HepG2 (cell line): ENCODE measurements around the gene KIR3DL3. TPM values are rescaled to one million over a fixed set of nuclear protein-coding genes. Genes with fewer than 3 reads are reported as not detected.
A peak's percentile ranks its signal among the peaks of the same experiment; 100 is the strongest.

Experiments
- BHLHE40 ChIP-seq: IDR thresholded peaks from 2 replicates; pipeline ENCODE4 v1.6.1; 2011; ENCODE audit warnings: low read length, improper control_type of control experiment
- DMAP1 ChIP-seq: IDR thresholded peaks from 2 replicates; pipeline ENCODE4 v1.6.1; 2016
- GLI4 ChIP-seq: sonication (generic); formaldehyde crosslinking; IDR thresholded peaks from 2 replicates; pipeline ENCODE4 v1.5.1; 2020; ENCODE audit warnings: missing genetic modification reagents, mild to moderate bottlenecking, moderate library complexity, borderline replicate concordance
- HMGA1 ChIP-seq: sonication (generic); formaldehyde crosslinking; conservative IDR thresholded peaks from 2 replicates; pipeline ENCODE4 v1.4.0; 2020; ENCODE audit warnings: missing genetic modification reagents
- KLF11 ChIP-seq: IDR thresholded peaks from 2 replicates; pipeline ENCODE4 v1.6.1; 2016; ENCODE audit warnings: missing compliant biosample characterization
- MIER2 ChIP-seq: IDR thresholded peaks from 2 replicates; pipeline ENCODE4 v1.6.1; 2016; ENCODE audit warnings: missing biosample characterization, missing genetic modification reagents
- MIXL1 ChIP-seq: IDR thresholded peaks from 2 replicates; pipeline ENCODE4 v1.6.1; 2016
- NFE2L2 ChIP-seq: fragments of 150-350 bp; IDR thresholded peaks from 2 replicates; pipeline ENCODE4 v1.6.1; 2014; ENCODE audit warnings: low read length
- NFYC ChIP-seq: IDR thresholded peaks from 2 replicates; pipeline ENCODE4 v1.6.1; 2016; ENCODE audit warnings: missing genetic modification reagents, missing compliant biosample characterization
- PAX8 ChIP-seq: sonication (generic); formaldehyde crosslinking; IDR thresholded peaks from 2 replicates; pipeline ENCODE4 v1.8.0; 2022; ENCODE audit warnings: mild to moderate bottlenecking, missing genetic modification reagents, borderline replicate concordance
- XRCC5 ChIP-seq: fragments of 200-400 bp; formaldehyde crosslinking; optimal IDR thresholded peaks from 2 replicates; pipeline ENCODE3; 2017; ENCODE audit warnings: mild to moderate bottlenecking, low read length
- ZBTB38 ChIP-seq: sonication (generic); formaldehyde crosslinking; IDR thresholded peaks from 2 replicates; pipeline ENCODE4 v1.5.1; 2020; ENCODE audit warnings: mild to moderate bottlenecking, missing genetic modification reagents
- ZNF180 ChIP-seq: sonication (generic); formaldehyde crosslinking; IDR thresholded peaks from 2 replicates; pipeline ENCODE4 v1.4.0; 2020; ENCODE audit warnings: low read depth, missing genetic modification reagents, borderline replicate concordance
- ZNF331 ChIP-seq: sonication (generic); formaldehyde crosslinking; IDR thresholded peaks from 2 replicates; pipeline ENCODE4 v1.4.0; 2020; ENCODE audit warnings: missing genetic modification reagents
- ZNF367 ChIP-seq: sonication (generic); formaldehyde crosslinking; IDR thresholded peaks from 2 replicates; pipeline ENCODE4 v1.4.0; 2020; ENCODE audit warnings: missing genetic modification reagents, borderline replicate concordance
- ZNF501 ChIP-seq: sonication (generic); formaldehyde crosslinking; IDR thresholded peaks from 2 replicates; pipeline ENCODE4 v1.5.1; 2020; ENCODE audit warnings: mild to moderate bottlenecking, moderate library complexity, missing genetic modification reagents
- ZNF709 ChIP-seq: sonication (generic); formaldehyde crosslinking; IDR thresholded peaks from 2 replicates; pipeline ENCODE4 v1.5.0; 2020; ENCODE audit warnings: mild to moderate bottlenecking, missing genetic modification reagents
- ZNF75D ChIP-seq: sonication (generic); formaldehyde crosslinking; IDR thresholded peaks from 2 replicates; pipeline ENCODE4 v1.8.1; 2023; ENCODE audit warnings: missing genetic modification reagents, mild to moderate bottlenecking, borderline replicate concordance
- ZSCAN25 ChIP-seq: sonication (generic); formaldehyde crosslinking; IDR thresholded peaks from 2 replicates; pipeline ENCODE4 v1.8.0; 2022; ENCODE audit warnings: mild to moderate bottlenecking, missing genetic modification reagents
- polyA plus RNA-seq, 8 experiments: library from polyadenylated mRNA; depleted of rRNA in 3 of 8; stranded (reverse) in 7 of 8; unstranded in 1 of 8; fragments of >200 nt; fragmentation: Illumina TruSeq in 4 of 8; extraction: Trizol in 4 of 8; gene quantifications; 2 replicates each; pipeline versions ENCODE4 v1.2.1 to v1.2.3, GENCODE V29; 2011 to 2016; ENCODE audit warnings: low read depth in 4 of 8, missing spikeins in 1 of 8, mixed read lengths in 1 of 8; ENCODE audit not compliant: insufficient read depth in 1 of 8
- total RNA-seq, 5 experiments: library from RNA; depleted of rRNA; stranded (reverse); fragments of >200 nt; fragmentation: Illumina TruSeq; extraction: Trizol; gene quantifications; 2 replicates each; pipeline ENCODE4 v1.2.3, GENCODE V29; 2016; ENCODE audit warnings: low read depth in 1 of 5
- TF ChIP-seq, protein P1 (sequence below): sonication (generic); formaldehyde crosslinking; IDR thresholded peaks from 2 replicates; pipeline ENCODE4 v1.5.0; 2020; ENCODE audit warnings: missing genetic modification reagents
- TF ChIP-seq, protein P2 (sequence below): fragments of 450-650 bp; IDR thresholded peaks from 2 replicates; pipeline ENCODE4 v1.6.1; 2017
- TF ChIP-seq, protein P3 (sequence below): sonication (generic); formaldehyde crosslinking; IDR thresholded peaks from 2 replicates; pipeline ENCODE4 v1.4.0; 2020; ENCODE audit warnings: missing genetic modification reagents
- TF ChIP-seq, protein P4 (sequence below): IDR thresholded peaks from 2 replicates; pipeline ENCODE4 v1.6.1; 2016; ENCODE audit warnings: missing genetic modification reagents, missing compliant biosample characterization
- TF ChIP-seq, protein P5 (sequence below): IDR thresholded peaks from 2 replicates; pipeline ENCODE4 v1.6.1; 2016; ENCODE audit warnings: low read depth, borderline replicate concordance
- TF ChIP-seq, protein P6 (sequence below): sonication (generic); formaldehyde crosslinking; IDR thresholded peaks from 2 replicates; pipeline ENCODE4 v1.8.0; 2023; ENCODE audit warnings: mild to moderate bottlenecking, missing genetic modification reagents
- TF ChIP-seq, protein P7 (sequence below): sonication (generic); formaldehyde crosslinking; IDR thresholded peaks from 2 replicates; pipeline ENCODE4 v1.8.0; 2022; ENCODE audit warnings: missing genetic modification reagents, low read depth, mild to moderate bottlenecking, borderline replicate concordance

Gene KIR3DL3
- total and polyA plus RNA-seq, 2 of the 13 experiments (the other 11 are each of a cell fraction or from before 2014, with no cell fraction given): not detected

DNA sequence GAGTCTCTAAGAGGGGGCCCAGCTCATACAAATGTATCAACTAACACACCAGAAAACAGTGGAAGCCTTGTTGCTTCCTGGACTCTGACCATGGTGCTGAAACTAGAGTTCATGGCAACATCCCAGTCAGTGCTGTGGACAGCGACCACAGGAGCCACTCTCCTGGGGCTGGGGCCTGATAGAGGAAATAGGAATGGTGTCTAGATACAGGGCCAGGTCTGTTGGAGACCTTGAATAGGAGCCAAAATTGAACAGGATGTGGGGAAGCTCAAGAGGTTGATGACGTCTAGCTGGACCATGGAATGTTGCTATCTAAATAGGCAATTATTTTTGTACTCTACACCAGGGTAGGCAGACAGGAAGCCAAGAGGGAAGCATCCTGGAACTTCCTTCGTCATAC lies 39.7 kb upstream of the KIR3DL3 start (continued):
- TF ChIP-seq HMGA1 (CRISPR knock-in tag) (no peak), ZNF180 (CRISPR knock-in tag) (no peak), PAX8 (CRISPR knock-in tag) (no peak), MIER2 (CRISPR knock-in tag) (peak; percentile 99), ZNF709 (CRISPR knock-in tag) (0 out of 2 replicates have a peak, but pooled peaks have one; percentile 23), ZNF75D (CRISPR knock-in tag) (no peak), NFYC (0 out of 2 replicates have a peak, but pooled peaks have one; percentile 36), DMAP1 (CRISPR knock-in tag) (no peak), BHLHE40 (no peak), ZNF501 (CRISPR knock-in tag) (no peak), MIXL1 (CRISPR knock-in tag) (peak; percentile 67; the same call in 1 of the 2 replicates), ZBTB38 (no peak), NFE2L2 (no peak), ZNF331 (peak; percentile 63; the same call in 1 of the 2 replicates), ZSCAN25 (CRISPR knock-in tag) (no peak), GLI4 (CRISPR knock-in tag) (peak; percentile 45; the same call in 1 of the 2 replicates), ZNF367 (CRISPR knock-in tag) (no peak), XRCC5 (no peak), KLF11 (peak; percentile 87; the same call in 1 of the 2 replicates)
- TF ChIP-seq, protein P1, sequence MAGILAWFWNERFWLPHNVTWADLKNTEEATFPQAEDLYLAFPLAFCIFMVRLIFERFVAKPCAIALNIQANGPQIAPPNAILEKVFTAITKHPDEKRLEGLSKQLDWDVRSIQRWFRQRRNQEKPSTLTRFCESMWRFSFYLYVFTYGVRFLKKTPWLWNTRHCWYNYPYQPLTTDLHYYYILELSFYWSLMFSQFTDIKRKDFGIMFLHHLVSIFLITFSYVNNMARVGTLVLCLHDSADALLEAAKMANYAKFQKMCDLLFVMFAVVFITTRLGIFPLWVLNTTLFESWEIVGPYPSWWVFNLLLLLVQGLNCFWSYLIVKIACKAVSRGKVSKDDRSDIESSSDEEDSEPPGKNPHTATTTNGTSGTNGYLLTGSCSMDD (CRISPR knock-in tag): no peak
- TF ChIP-seq, protein P2, sequence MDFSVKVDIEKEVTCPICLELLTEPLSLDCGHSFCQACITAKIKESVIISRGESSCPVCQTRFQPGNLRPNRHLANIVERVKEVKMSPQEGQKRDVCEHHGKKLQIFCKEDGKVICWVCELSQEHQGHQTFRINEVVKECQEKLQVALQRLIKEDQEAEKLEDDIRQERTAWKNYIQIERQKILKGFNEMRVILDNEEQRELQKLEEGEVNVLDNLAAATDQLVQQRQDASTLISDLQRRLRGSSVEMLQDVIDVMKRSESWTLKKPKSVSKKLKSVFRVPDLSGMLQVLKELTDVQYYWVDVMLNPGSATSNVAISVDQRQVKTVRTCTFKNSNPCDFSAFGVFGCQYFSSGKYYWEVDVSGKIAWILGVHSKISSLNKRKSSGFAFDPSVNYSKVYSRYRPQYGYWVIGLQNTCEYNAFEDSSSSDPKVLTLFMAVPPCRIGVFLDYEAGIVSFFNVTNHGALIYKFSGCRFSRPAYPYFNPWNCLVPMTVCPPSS: no peak
- TF ChIP-seq, protein P3, sequence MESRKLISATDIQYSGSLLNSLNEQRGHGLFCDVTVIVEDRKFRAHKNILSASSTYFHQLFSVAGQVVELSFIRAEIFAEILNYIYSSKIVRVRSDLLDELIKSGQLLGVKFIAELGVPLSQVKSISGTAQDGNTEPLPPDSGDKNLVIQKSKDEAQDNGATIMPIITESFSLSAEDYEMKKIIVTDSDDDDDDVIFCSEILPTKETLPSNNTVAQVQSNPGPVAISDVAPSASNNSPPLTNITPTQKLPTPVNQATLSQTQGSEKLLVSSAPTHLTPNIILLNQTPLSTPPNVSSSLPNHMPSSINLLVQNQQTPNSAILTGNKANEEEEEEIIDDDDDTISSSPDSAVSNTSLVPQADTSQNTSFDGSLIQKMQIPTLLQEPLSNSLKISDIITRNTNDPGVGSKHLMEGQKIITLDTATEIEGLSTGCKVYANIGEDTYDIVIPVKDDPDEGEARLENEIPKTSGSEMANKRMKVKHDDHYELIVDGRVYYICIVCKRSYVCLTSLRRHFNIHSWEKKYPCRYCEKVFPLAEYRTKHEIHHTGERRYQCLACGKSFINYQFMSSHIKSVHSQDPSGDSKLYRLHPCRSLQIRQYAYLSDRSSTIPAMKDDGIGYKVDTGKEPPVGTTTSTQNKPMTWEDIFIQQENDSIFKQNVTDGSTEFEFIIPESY (CRISPR knock-in tag): no peak
- TF ChIP-seq, protein P4, sequence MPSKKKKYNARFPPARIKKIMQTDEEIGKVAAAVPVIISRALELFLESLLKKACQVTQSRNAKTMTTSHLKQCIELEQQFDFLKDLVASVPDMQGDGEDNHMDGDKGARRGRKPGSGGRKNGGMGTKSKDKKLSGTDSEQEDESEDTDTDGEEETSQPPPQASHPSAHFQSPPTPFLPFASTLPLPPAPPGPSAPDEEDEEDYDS: no peak
- TF ChIP-seq, protein P5, sequence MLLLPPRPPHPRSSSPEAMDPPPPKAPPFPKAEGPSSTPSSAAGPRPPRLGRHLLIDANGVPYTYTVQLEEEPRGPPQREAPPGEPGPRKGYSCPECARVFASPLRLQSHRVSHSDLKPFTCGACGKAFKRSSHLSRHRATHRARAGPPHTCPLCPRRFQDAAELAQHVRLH (CRISPR knock-in tag): peak; percentile 74; the same call in 1 of the 2 replicates
- TF ChIP-seq, protein P6, sequence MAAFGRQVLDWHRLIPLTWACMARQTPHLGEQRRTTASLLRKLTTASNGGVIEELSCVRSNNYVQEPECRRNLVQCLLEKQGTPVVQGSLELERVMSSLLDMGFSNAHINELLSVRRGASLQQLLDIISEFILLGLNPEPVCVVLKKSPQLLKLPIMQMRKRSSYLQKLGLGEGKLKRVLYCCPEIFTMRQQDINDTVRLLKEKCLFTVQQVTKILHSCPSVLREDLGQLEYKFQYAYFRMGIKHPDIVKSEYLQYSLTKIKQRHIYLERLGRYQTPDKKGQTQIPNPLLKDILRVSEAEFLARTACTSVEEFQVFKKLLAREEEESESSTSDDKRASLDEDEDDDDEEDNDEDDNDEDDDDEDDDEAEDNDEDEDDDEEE (CRISPR knock-in tag): 0 out of 2 replicates have a peak, but pooled peaks have one; percentile 27
- TF ChIP-seq, protein P7, sequence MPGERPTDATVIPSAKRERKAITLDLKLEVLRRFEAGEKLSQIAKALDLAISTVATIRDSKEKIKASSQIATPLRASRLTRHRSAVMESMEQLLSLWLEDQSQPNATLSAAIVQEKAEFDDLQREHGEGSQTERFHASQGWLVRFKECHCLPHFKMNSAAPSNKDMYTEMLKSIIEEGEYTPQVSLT (CRISPR knock-in tag): no peak
